HepG2 (cell line): ENCODE data around the gene SERTAD3. TPM values are rescaled to one million over a fixed set of nuclear protein-coding genes. Genes with fewer than 3 reads are reported as not detected.

ENCODE experiments used
- DDIT3 ChIP-seq: sonication (generic); formaldehyde crosslinking; IDR thresholded peaks from 2 replicates; pipeline ENCODE4 v1.4.0; 2020; ENCODE audit warnings: mild to moderate bottlenecking, missing genetic modification reagents
- ETV6 ChIP-seq: sonication (generic); formaldehyde crosslinking; conservative IDR thresholded peaks from 2 replicates; pipeline ENCODE4 v1.4.0; 2020; ENCODE audit warnings: missing genetic modification reagents
- FIP1L1 ChIP-seq: fragments of 200-400 bp; formaldehyde crosslinking; IDR thresholded peaks from 2 replicates; pipeline ENCODE4 v1.6.1; 2018; ENCODE audit warnings: low read depth, mild to moderate bottlenecking, low read length, moderate library complexity, borderline replicate concordance; ENCODE audit not compliant: insufficient read depth
- IRF2 ChIP-seq: IDR thresholded peaks from 2 replicates; pipeline ENCODE4 v1.6.1; 2018; ENCODE audit warnings: missing genetic modification reagents, missing compliant biosample characterization
- MLXIP ChIP-seq: sonication (generic); formaldehyde crosslinking; IDR thresholded peaks from 2 replicates; pipeline ENCODE4 v1.9.0; 2021; ENCODE audit warnings: missing genetic modification reagents, borderline replicate concordance
- RORA ChIP-seq: sonication (generic); formaldehyde crosslinking; IDR thresholded peaks from 2 replicates; pipeline ENCODE4 v1.5.0; 2020; ENCODE audit warnings: mild to moderate bottlenecking, missing genetic modification reagents, moderate library complexity
- SALL1 ChIP-seq: sonication (generic); formaldehyde crosslinking; IDR thresholded peaks from 2 replicates; pipeline ENCODE4 v1.8.0; 2022; ENCODE audit warnings: mild to moderate bottlenecking, missing genetic modification reagents
- SP2 ChIP-seq: sonication (generic); formaldehyde crosslinking; IDR thresholded peaks from 2 replicates; pipeline ENCODE4 v1.5.1; 2020; ENCODE audit warnings: mild to moderate bottlenecking, missing genetic modification reagents
- SRSF4 ChIP-seq: fragments of 200-400 bp; formaldehyde crosslinking; IDR thresholded peaks from one replicate; pipeline ENCODE4 v1.6.1; 2018; ENCODE audit warnings: mild to moderate bottlenecking, low read depth, low read length, moderate library complexity; ENCODE audit not compliant: poor library complexity, severe bottlenecking
- TEAD3 ChIP-seq: optimal IDR thresholded peaks from 2 replicates; pipeline ENCODE3; 2016; ENCODE audit warnings: borderline replicate concordance
- ZHX2 ChIP-seq, 2 experiments: sonication (generic) in 1 of 2; formaldehyde crosslinking in 1 of 2; IDR thresholded peaks; 2 replicates each; pipeline versions ENCODE4 v1.6.1 to v1.9.0; 2014 to 2022; ENCODE audit warnings: antibody characterized with exemption in 1 of 2, borderline replicate concordance in 1 of 2, inconsistent platforms in 1 of 2, low read depth in 1 of 2, missing genetic modification reagents in 1 of 2
- ZMYM4 ChIP-seq: sonication (generic); formaldehyde crosslinking; IDR thresholded peaks from 2 replicates; pipeline ENCODE4 v1.8.1; 2023; ENCODE audit warnings: mild to moderate bottlenecking, missing genetic modification reagents
- ZNF260 ChIP-seq: sonication (generic); formaldehyde crosslinking; IDR thresholded peaks from 2 replicates; pipeline ENCODE4 v1.4.0; 2020; ENCODE audit warnings: missing genetic modification reagents, low read depth, mild to moderate bottlenecking, borderline replicate concordance
- ZNF264 ChIP-seq: sonication (generic); formaldehyde crosslinking; IDR thresholded peaks from 2 replicates; pipeline ENCODE4 v1.4.0; 2020; ENCODE audit warnings: missing genetic modification reagents
- ZNF549 ChIP-seq: sonication (generic); formaldehyde crosslinking; IDR thresholded peaks from 2 replicates; pipeline ENCODE4 v1.5.0; 2020; ENCODE audit warnings: missing genetic modification reagents
- ZNF580 ChIP-seq: IDR thresholded peaks from 2 replicates; pipeline ENCODE4 v1.6.1; 2016; ENCODE audit warnings: low read depth, borderline replicate concordance
- ZNF652 ChIP-seq: IDR thresholded peaks from 2 replicates; pipeline ENCODE4 v1.6.1; 2016; ENCODE audit warnings: low read depth, borderline replicate concordance
- ZNF691 ChIP-seq: sonication (generic); formaldehyde crosslinking; IDR thresholded peaks from 2 replicates; pipeline ENCODE4 v1.4.0; 2020; ENCODE audit warnings: missing genetic modification reagents, low read depth, mild to moderate bottlenecking, borderline replicate concordance
- polyA plus RNA-seq, 8 experiments: library from polyadenylated mRNA; depleted of rRNA in 3 of 8; stranded (reverse) in 7 of 8; unstranded in 1 of 8; fragments of >200 nt; fragmentation: Illumina TruSeq in 4 of 8; extraction: Trizol in 4 of 8; gene quantifications; 2 replicates each; pipeline versions ENCODE4 v1.2.1 to v1.2.3, GENCODE V29; 2011 to 2016; ENCODE audit warnings: low read depth in 4 of 8, missing spikeins in 1 of 8, mixed read lengths in 1 of 8; ENCODE audit not compliant: insufficient read depth in 1 of 8
- total RNA-seq, 5 experiments: library from RNA; depleted of rRNA; stranded (reverse); fragments of >200 nt; fragmentation: Illumina TruSeq; extraction: Trizol; gene quantifications; 2 replicates each; pipeline ENCODE4 v1.2.3, GENCODE V29; 2016; ENCODE audit warnings: low read depth in 1 of 5

SERTAD3 gene
- total and polyA plus RNA-seq, 2 of the 13 experiments (the other 11 are each of a cell fraction or from before 2014, with no cell fraction given), result 9.6 to 16.9 TPM

- TF ChIP-seq RORA (CRISPR knock-in tag) (no peak), IRF2 (CRISPR knock-in tag) (peak; percentile 72; the same call in 1 of the 2 replicates), ZNF264 (CRISPR knock-in tag) (no peak), DDIT3 (CRISPR knock-in tag) (no peak), ZNF549 (no peak), ZNF580 (no peak), ZHX2 (IDR thresholded peaks at IDR 0.05; ENCODE audit: low read depth) (no peak), ZHX2 (CRISPR knock-in tag; IDR thresholded peaks at IDR 0.05; ENCODE audit: borderline replicate concordance) (no peak), ZNF652 (no peak), ZNF260 (CRISPR knock-in tag) (no peak), TEAD3 (CRISPR knock-in tag) (peak; percentile 47), ETV6 (CRISPR knock-in tag) (no peak), FIP1L1 (no peak), ZNF691 (CRISPR knock-in tag) (no peak), SP2 (CRISPR knock-in tag) (peak; percentile 50), SALL1 (CRISPR knock-in tag) (peak; percentile 60; the same call in 1 of the 2 replicates), ZMYM4 (CRISPR knock-in tag) (peak; percentile 58), SRSF4 (no peak), MLXIP (CRISPR knock-in tag) (no peak)
These were observed 770 bp downstream of the SERTAD3 start (continued) for GRCh38 chr19:40443131-40443999.
